Measurements from ENCODE around the gene MPEG1.

MPEG1 gene

GRCh38 chr11:59240322-59240721, 27.6 kb upstream of the MPEG1 start:
- Histone ChIP-seq H3K27me3 (replicated peaks; ENCODE audit: control insufficient read depth, insufficient read depth, low read length) (no peaks in the 10 kb centered on the region), H3K36me3 (ENCODE audit: control insufficient read depth, insufficient read depth, low read length) (no peaks in the 10 kb centered on the region), H3K4me3 (replicated peaks; ENCODE audit: low read depth, low read length) (no peak overlapping the region)
- DNase-seq (ENCODE audit: extremely low read depth, insufficient read length): no peak
- TF ChIP-seq CTCF (IDR thresholded peaks at IDR 0.05; ENCODE audit: insufficient read depth, low read length, poor library complexity, severe bottlenecking): no peak

DNA sequence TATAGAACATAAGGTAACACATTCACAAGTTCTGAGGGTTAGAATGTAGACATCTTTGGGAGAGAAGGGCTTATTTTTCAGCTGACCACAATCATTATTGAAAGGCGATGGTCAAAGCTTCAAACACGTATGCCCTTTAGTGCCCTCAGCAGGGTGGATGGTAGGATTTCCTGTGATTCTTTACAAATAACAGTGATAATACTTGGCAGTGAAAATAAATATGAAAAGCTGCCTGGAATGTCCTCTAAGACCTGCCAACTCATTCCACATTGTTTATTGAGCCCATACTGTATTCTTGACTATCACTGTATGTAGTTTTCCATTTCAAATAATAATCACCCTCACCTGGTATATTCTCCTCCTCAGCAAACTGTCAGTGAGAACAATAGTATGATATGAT, 13.7 kb upstream of the MPEG1 start:
- H3K27me3 ChIP-seq (replicated peaks; ENCODE audit: control insufficient read depth, insufficient read depth, low read length): no peaks in the 10 kb centered on the region
- no peak for TF ChIP-seq CTCF (IDR thresholded peaks at IDR 0.05; ENCODE audit: insufficient read depth, low read length, poor library complexity, severe bottlenecking)
- DNase-seq (ENCODE audit: extremely low read depth, insufficient read length): no peak
- H3K36me3 ChIP-seq (ENCODE audit: control insufficient read depth, insufficient read depth, low read length): no peaks in the 10 kb centered on the region
- H3K4me3 ChIP-seq (replicated peaks; ENCODE audit: low read depth, low read length): no peak overlapping the region

DNA sequence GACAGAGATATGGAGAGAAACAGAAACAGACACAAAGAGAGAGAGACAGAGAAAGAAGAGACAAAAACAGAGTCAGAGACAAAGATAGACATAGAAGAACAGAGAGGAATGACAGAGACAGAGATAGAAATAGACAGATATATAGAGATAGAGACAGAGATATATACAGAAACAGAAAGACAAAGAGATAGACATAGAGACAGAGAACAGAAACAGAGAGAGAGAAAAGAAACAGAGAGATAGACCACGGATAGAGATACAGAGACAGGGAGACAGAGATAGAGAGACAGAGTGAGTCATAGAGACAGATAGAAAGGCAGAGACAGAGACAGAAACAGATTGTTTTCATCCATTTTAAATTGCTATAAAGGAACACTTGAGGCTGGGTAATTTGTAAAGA, 12.3 kb upstream of the MPEG1 start:
- H3K27me3 ChIP-seq (replicated peaks; ENCODE audit: control insufficient read depth, insufficient read depth, low read length): no peaks in the 10 kb centered on the region

GRCh38 chr11:59224351-59224928, 11.7 kb upstream of the MPEG1 start:
- H3K4me3 ChIP-seq (replicated peaks; ENCODE audit: low read depth, low read length): 0 out of 2 replicates have a peak overlapping the region, but pooled peaks have one; percentile 4
- H3K36me3 ChIP-seq (ENCODE audit: control insufficient read depth, insufficient read depth, low read length): no peaks in the 10 kb centered on the region
- no peaks in the 10 kb centered on the region for H3K27me3 ChIP-seq (replicated peaks; ENCODE audit: control insufficient read depth, insufficient read depth, low read length)
- no peak for DNase-seq (ENCODE audit: extremely low read depth, insufficient read length)
- TF ChIP-seq CTCF (IDR thresholded peaks at IDR 0.05; ENCODE audit: insufficient read depth, low read length, poor library complexity, severe bottlenecking): no peak

More for the DNA sequence above, 12.3 kb upstream of the MPEG1 start:
- no peak for TF ChIP-seq CTCF (IDR thresholded peaks at IDR 0.05; ENCODE audit: insufficient read depth, low read length, poor library complexity, severe bottlenecking)
- DNase-seq (ENCODE audit: extremely low read depth, insufficient read length): no peak
- H3K36me3 ChIP-seq (ENCODE audit: control insufficient read depth, insufficient read depth, low read length): no peaks in the 10 kb centered on the region
- H3K4me3 ChIP-seq (replicated peaks; ENCODE audit: low read depth, low read length): 0 out of 2 replicates have a peak overlapping the region, but pooled peaks have one; percentile 4

DNA sequence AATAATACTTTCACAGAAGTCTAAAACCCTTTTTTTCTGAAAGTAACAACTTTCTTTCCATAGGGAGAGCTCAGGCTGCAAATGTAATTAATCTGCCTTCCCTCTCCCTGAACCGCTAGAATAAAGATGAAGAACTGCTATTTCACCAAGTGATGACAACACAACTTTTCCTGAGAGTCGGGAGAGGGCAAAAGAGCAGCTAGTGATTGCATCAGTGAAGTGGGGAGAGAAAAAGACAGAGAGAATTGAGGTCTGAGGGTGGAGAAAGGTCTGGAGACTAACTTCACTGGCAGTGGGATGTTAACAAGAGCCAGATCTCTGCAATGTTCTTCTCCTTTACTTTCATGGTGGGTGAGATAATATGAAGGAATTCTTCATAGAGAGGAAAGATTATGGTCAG, 10.9 kb upstream of the MPEG1 start:
- Histone ChIP-seq H3K27me3 (replicated peaks; ENCODE audit: control insufficient read depth, insufficient read depth, low read length) (no peaks in the 10 kb centered on the region), H3K36me3 (ENCODE audit: control insufficient read depth, insufficient read depth, low read length) (no peaks in the 10 kb centered on the region), H3K4me3 (replicated peaks; ENCODE audit: low read depth, low read length) (no peak overlapping the region)
- no peak for TF ChIP-seq CTCF (IDR thresholded peaks at IDR 0.05; ENCODE audit: insufficient read depth, low read length, poor library complexity, severe bottlenecking)
- DNase-seq (ENCODE audit: extremely low read depth, insufficient read length): no peak

- Histone ChIP-seq H3K4me3 (replicated peaks; ENCODE audit: low read depth, low read length) (no peak overlapping the region), H3K36me3 (ENCODE audit: control insufficient read depth, insufficient read depth, low read length) (no peaks in the 10 kb centered on the region), H3K27me3 (replicated peaks; ENCODE audit: control insufficient read depth, insufficient read depth, low read length) (no peaks in the 10 kb centered on the region)
- DNase-seq (ENCODE audit: extremely low read depth, insufficient read length): no peak
- TF ChIP-seq CTCF (IDR thresholded peaks at IDR 0.05; ENCODE audit: insufficient read depth, low read length, poor library complexity, severe bottlenecking): no peak
These were observed 10.4 kb upstream of the MPEG1 start for GRCh38 chr11:59223177-59223576.

Data from GM06990 (cell line).